Heart left ventricle (tissue), 13 donors: ENCODE data around the gene TRRAP.

Experiments used
- CTCF ChIP-seq, 12 donors: fragments of 200-600 bp; sonication (generic) in 4 of 12; IDR thresholded peaks; one replicate each; pipeline versions ENCODE4 v1.5.0 to v1.8.0; 2018 to 2022; ENCODE audit warnings: antibody characterized with exemption in 12 of 12, mild to moderate bottlenecking in 5 of 12
- POLR2A ChIP-seq, 2 donors: fragments of 450-650 bp; IDR thresholded peaks; one replicate each; pipeline ENCODE4 v1.6.1; 2017; ENCODE audit warnings: antibody characterized with exemption in 2 of 2, mild to moderate bottlenecking in 2 of 2, moderate library complexity in 2 of 2
- donor health status: ischemic (EF 13 %, LVEDD 7.1; RV severe dilation, severe dysfunction).
- donor health status: DM: no; HTN: yes; CAD: no.
- donor health status: DM: no; HTN: no; CAD: no.
- donor health status: ischemic (EF 25% LVEDD 6.9; RV normal size, moderate dysfunction).
- donor health status: ischemic (EF 25% LVEDD 5.7; RV mildly dilated, moderate dysfunction).
- donor health status: ischemic (EF 35%, LVEDD 5.7; RV mildly dilated, moderate dysfunction).
- donor health status: nonischemic (EF 11% LVEDD 7.7; RV severe dilation, severe dysfunction).
- donor health status: DM: yes; HTN: yes; CAD: no.
- donor health status: PGD.
- donor health status: ischemic (EF 29% LVEDD 5.4; RV normal size, mild dysfunction).
- donor health status: nonischemic (EF 23%, LVEDD 6.1; RV moderate dilation, normal function).

GRCh38 chr7:98985406-98985805 is 107.1 kb downstream of the TRRAP start:
- TF ChIP-seq CTCF (IDR thresholded peaks at IDR 0.05) = no peak
- no peak for TF ChIP-seq POLR2A (IDR thresholded peaks at IDR 0.05)
